Upper lobe of left lung (tissue), 4 donors: ENCODE results near the gene XRCC2.

Experiments used
- EP300 ChIP-seq, 4 donors: sonication (generic); formaldehyde crosslinking; IDR thresholded peaks; one replicate each; pipeline ENCODE4 v1.5.1; 2017; ENCODE audit warnings: antibody characterized with exemption in 4 of 4, control low read depth in 2 of 4
- POLR2A ChIP-seq, 4 donors: fragments of 450-650 bp; IDR thresholded peaks; one replicate each; pipeline ENCODE4 v1.5.1; 2016 to 2017; ENCODE audit warnings: antibody characterized with exemption in 4 of 4, mild to moderate bottlenecking in 2 of 4
- POLR2AphosphoS5 ChIP-seq, 2 donors: sonication (generic); formaldehyde crosslinking; IDR thresholded peaks; one replicate each; pipeline ENCODE4 v1.5.1; 2017; ENCODE audit warnings: antibody characterized with exemption in 2 of 2
- TF ChIP-seq, protein P1 (sequence below), 6 experiments: fragments of 450-650 bp in 4 of 6; fragments of 200-600 bp in 2 of 6; sonication (generic) in 2 of 6; IDR thresholded peaks; one replicate each; pipeline ENCODE4 v1.5.1; 2016 to 2019; ENCODE audit warnings: antibody characterized with exemption in 6 of 6

DNA sequence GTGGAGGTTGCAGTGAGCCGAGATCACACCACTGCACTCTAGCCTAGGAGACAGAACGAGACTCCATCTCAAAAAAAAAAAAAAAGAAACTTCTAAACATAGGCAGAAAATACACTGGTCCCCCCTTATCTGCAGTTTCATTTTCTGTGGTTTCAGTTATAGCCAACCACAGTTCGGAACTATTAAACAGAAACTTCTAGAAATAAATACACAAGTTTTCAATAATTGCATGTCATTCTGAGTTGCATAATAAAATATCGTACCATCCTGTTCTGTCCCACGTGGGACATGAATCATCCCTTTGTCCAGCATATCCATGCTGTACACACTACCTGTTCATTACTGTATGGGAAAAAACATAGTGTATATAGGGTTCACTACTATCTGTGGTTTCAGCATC is 8.0 kb downstream of the XRCC2 start:
- TF ChIP-seq POLR2A (IDR thresholded peaks at IDR 0.05): no peak
- TF ChIP-seq, protein P1, sequence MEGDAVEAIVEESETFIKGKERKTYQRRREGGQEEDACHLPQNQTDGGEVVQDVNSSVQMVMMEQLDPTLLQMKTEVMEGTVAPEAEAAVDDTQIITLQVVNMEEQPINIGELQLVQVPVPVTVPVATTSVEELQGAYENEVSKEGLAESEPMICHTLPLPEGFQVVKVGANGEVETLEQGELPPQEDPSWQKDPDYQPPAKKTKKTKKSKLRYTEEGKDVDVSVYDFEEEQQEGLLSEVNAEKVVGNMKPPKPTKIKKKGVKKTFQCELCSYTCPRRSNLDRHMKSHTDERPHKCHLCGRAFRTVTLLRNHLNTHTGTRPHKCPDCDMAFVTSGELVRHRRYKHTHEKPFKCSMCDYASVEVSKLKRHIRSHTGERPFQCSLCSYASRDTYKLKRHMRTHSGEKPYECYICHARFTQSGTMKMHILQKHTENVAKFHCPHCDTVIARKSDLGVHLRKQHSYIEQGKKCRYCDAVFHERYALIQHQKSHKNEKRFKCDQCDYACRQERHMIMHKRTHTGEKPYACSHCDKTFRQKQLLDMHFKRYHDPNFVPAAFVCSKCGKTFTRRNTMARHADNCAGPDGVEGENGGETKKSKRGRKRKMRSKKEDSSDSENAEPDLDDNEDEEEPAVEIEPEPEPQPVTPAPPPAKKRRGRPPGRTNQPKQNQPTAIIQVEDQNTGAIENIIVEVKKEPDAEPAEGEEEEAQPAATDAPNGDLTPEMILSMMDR (IDR thresholded peaks at IDR 0.05): no peak
- TF ChIP-seq EP300 (IDR thresholded peaks at IDR 0.05): no peak
- no peak for TF ChIP-seq POLR2AphosphoS5 (IDR thresholded peaks at IDR 0.05)
